ENCODE results near the gene KLHL36.

KLHL36 gene

DNA sequence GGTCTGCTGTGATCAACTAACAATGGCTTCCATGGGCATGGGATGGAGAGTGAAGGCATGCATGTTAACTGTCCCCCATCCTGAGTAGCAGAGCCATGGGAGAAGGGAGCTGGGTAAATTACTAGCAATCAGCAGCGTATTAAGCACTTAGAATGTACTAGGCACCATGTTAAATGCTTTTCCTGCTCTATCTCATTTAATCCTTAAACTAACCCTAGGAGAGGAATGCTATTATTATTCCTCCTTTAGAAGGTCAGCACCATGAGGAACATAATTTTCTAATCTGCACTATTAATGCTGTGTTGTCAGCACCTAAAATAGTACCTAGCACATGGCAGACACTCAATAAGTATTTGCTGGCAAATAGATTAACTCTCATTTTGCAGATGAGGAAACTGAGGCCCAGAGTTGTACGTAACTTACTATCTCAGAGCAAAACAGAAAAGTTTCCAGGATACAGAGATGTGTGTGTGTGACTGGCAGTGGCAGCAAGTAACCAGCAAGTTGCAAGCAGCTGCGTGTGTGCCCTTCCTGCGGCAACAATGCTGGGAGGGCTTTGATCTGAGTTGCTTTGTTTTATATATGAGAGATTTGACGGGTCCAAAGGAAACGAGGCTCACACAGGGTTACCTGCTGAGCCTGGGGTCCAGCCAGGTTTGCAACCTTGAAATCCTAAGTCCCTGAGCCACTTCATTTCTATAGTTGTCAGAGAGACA, 6.5 kb upstream of the KLHL36 start:
- peak overlapping the region in 1 of 2 donors; percentile 43 for H3K27ac ChIP-seq (ENCODE audit: low read depth in 2 of 2, low read length in 2 of 2)

GRCh38 chr16:84643180-84643583, 5.1 kb upstream of the KLHL36 start:
- no peaks in the 10 kb centered on the region for H3K9me3 ChIP-seq (ENCODE audit: control insufficient read depth in 2 of 2, low read length in 2 of 2)
- H3K36me3 ChIP-seq (ENCODE audit: control insufficient read depth in 2 of 2, insufficient read depth in 2 of 2, low read length in 2 of 2) = no peaks in the 10 kb centered on the region
- no peak overlapping the region for H3K27ac ChIP-seq (ENCODE audit: low read depth in 2 of 2, low read length in 2 of 2)
- no peak overlapping the region for H3K4me3 ChIP-seq (ENCODE audit: low read length in 2 of 2)
- H3K9ac ChIP-seq (ENCODE audit: low read depth in 1 of 2, low read length in 2 of 2) = no peak overlapping the region
- H3K4me1 ChIP-seq (ENCODE audit: control insufficient read depth in 2 of 2, insufficient read depth in 2 of 2, low read length in 2 of 2) = peaks cover 8 to 18% of the 10 kb centered on the region in 2 donors
- H3K27me3 ChIP-seq (ENCODE audit: control insufficient read depth in 2 of 2, insufficient read depth in 2 of 2, low read length in 2 of 2) = no peaks in the 10 kb centered on the region

More for the DNA sequence above, 6.5 kb upstream of the KLHL36 start:
- peaks cover 3 to 13% of the 10 kb centered on the region in 2 donors for H3K4me1 ChIP-seq (ENCODE audit: control insufficient read depth in 2 of 2, insufficient read depth in 2 of 2, low read length in 2 of 2)
- no peaks in the 10 kb centered on the region for H3K9me3 ChIP-seq (ENCODE audit: control insufficient read depth in 2 of 2, low read length in 2 of 2)
- no peaks in the 10 kb centered on the region for H3K36me3 ChIP-seq (ENCODE audit: control insufficient read depth in 2 of 2, insufficient read depth in 2 of 2, low read length in 2 of 2)
- peak overlapping the region in 1 of 2 donors; percentile 54 for H3K4me3 ChIP-seq (ENCODE audit: low read length in 2 of 2)
- H3K27me3 ChIP-seq (ENCODE audit: control insufficient read depth in 2 of 2, insufficient read depth in 2 of 2, low read length in 2 of 2) = no peaks in the 10 kb centered on the region
- H3K9ac ChIP-seq (ENCODE audit: low read depth in 1 of 2, low read length in 2 of 2) = no peak overlapping the region

DNA sequence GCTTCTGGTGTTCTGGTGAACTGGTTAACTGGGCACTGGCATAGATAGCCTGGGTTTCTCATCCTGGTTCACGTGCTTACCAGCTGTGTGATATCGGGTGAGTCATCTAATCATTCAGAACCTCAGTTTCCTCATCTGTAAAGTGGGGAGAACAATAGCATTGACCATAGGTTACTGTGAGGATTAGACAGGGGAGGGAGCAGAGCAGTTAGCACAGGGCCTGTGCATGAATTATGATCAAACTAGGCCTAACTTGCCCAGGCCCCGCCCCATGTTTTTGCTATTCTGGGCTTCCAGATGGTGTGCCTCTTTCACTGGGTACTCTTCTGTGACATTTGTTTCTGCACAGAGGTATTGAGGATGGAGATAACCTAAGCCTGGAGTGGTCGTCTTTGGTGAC, 4.6 kb upstream of the KLHL36 start:
- Histone ChIP-seq H3K4me3 (ENCODE audit: low read length in 2 of 2) (no peak overlapping the region), H3K9me3 (ENCODE audit: control insufficient read depth in 2 of 2, low read length in 2 of 2) (no peaks in the 10 kb centered on the region), H3K36me3 (ENCODE audit: control insufficient read depth in 2 of 2, insufficient read depth in 2 of 2, low read length in 2 of 2) (no peaks in the 10 kb centered on the region), H3K27ac (ENCODE audit: low read depth in 2 of 2, low read length in 2 of 2) (no peak overlapping the region), H3K9ac (ENCODE audit: low read depth in 1 of 2, low read length in 2 of 2) (no peak overlapping the region), H3K27me3 (ENCODE audit: control insufficient read depth in 2 of 2, insufficient read depth in 2 of 2, low read length in 2 of 2) (no peaks in the 10 kb centered on the region), H3K4me1 (ENCODE audit: control insufficient read depth in 2 of 2, insufficient read depth in 2 of 2, low read length in 2 of 2) (peaks cover 8 to 18% of the 10 kb centered on the region in 2 donors)

- H3K9me3 ChIP-seq (ENCODE audit: control insufficient read depth in 2 of 2, low read length in 2 of 2) = no peaks in the 10 kb centered on the region
- peak overlapping the region; percentile 38 to 58 for H3K27ac ChIP-seq (ENCODE audit: low read depth in 2 of 2, low read length in 2 of 2)
- H3K4me1 ChIP-seq (ENCODE audit: control insufficient read depth in 2 of 2, insufficient read depth in 2 of 2, low read length in 2 of 2) = peaks cover 5 to 14% of the 10 kb centered on the region in 2 donors
- peak overlapping the region; percentile 70 to 74 for H3K9ac ChIP-seq (ENCODE audit: low read depth in 1 of 2, low read length in 2 of 2)
- H3K36me3 ChIP-seq (ENCODE audit: control insufficient read depth in 2 of 2, insufficient read depth in 2 of 2, low read length in 2 of 2) = peaks cover 8 to 20% of the 10 kb centered on the region in 2 donors
- peak overlapping the region; percentile 77 to 85 for H3K4me3 ChIP-seq (ENCODE audit: low read length in 2 of 2)
- no peaks in the 10 kb centered on the region for H3K27me3 ChIP-seq (ENCODE audit: control insufficient read depth in 2 of 2, insufficient read depth in 2 of 2, low read length in 2 of 2)
Measured at GRCh38 chr16:84648595-84649510, 542 bp downstream of the KLHL36 start.

DNA sequence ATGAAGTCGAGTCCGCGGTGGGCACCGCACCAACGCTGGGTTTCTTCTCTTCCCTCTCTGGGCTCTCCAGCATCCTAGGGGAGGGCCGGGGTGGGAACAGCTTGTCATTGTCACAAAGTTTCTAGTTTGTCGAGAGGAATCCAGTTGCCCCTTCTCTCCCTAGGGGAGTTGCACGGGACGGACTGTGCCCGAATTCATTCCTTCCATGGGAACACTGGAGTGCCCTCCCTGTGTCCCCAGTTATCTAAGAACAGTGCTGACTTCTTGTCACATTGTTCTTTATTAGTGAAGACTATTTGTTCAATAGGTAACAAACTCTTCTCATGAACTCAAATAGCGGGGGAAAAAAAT, 1.2 kb downstream of the KLHL36 start:
- peaks cover 5 to 14% of the 10 kb centered on the region in 2 donors for H3K4me1 ChIP-seq (ENCODE audit: control insufficient read depth in 2 of 2, insufficient read depth in 2 of 2, low read length in 2 of 2)
- H3K27me3 ChIP-seq (ENCODE audit: control insufficient read depth in 2 of 2, insufficient read depth in 2 of 2, low read length in 2 of 2) = no peaks in the 10 kb centered on the region
- H3K9ac ChIP-seq (ENCODE audit: low read depth in 1 of 2, low read length in 2 of 2) = peak overlapping the region in 1 of 2 donors; percentile 73
- H3K27ac ChIP-seq (ENCODE audit: low read depth in 2 of 2, low read length in 2 of 2) = no peak overlapping the region
- peaks cover 10 to 20% of the 10 kb centered on the region in 2 donors for H3K36me3 ChIP-seq (ENCODE audit: control insufficient read depth in 2 of 2, insufficient read depth in 2 of 2, low read length in 2 of 2)
- peak overlapping the region; percentile 77 to 85 for H3K4me3 ChIP-seq (ENCODE audit: low read length in 2 of 2)
- H3K9me3 ChIP-seq (ENCODE audit: control insufficient read depth in 2 of 2, low read length in 2 of 2) = no peaks in the 10 kb centered on the region

GRCh38 chr16:84650062-84650991, 2.0 kb downstream of the KLHL36 start:
- Histone ChIP-seq H3K4me1 (ENCODE audit: control insufficient read depth in 2 of 2, insufficient read depth in 2 of 2, low read length in 2 of 2) (peaks cover 5 to 14% of the 10 kb centered on the region in 2 donors), H3K27ac (ENCODE audit: low read depth in 2 of 2, low read length in 2 of 2) (no peak overlapping the region), H3K36me3 (ENCODE audit: control insufficient read depth in 2 of 2, insufficient read depth in 2 of 2, low read length in 2 of 2) (peaks cover 13 to 23% of the 10 kb centered on the region in 2 donors), H3K27me3 (ENCODE audit: control insufficient read depth in 2 of 2, insufficient read depth in 2 of 2, low read length in 2 of 2) (no peaks in the 10 kb centered on the region), H3K9me3 (ENCODE audit: control insufficient read depth in 2 of 2, low read length in 2 of 2) (no peaks in the 10 kb centered on the region), H3K4me3 (ENCODE audit: low read length in 2 of 2) (no peak overlapping the region), H3K9ac (ENCODE audit: low read depth in 1 of 2, low read length in 2 of 2) (no peak overlapping the region)

DNA sequence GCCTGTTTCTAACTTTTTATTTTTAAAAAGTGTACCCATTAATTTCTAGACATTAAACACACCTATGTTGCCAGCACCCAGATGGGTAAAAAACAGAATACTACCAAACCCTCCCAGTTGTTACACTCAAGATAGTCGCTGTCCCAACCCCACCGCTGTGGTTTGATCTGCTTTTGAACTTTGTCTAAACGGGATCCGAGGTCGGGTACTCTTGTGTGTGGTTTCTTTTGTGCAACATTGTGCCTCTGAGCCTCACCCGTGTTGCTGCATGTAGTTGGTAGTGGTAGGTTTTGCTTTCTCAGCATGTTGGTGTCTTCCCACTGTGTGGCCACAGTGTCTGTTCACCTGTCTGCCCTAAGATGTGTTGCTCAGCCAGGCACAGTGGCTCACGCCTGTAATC, 4.3 kb downstream of the KLHL36 start:
- Histone ChIP-seq H3K4me1 (ENCODE audit: control insufficient read depth in 2 of 2, insufficient read depth in 2 of 2, low read length in 2 of 2) (peaks cover 3 to 14% of the 10 kb centered on the region in 2 donors), H3K36me3 (ENCODE audit: control insufficient read depth in 2 of 2, insufficient read depth in 2 of 2, low read length in 2 of 2) (peaks cover 23 to 32% of the 10 kb centered on the region in 2 donors)

DNA sequence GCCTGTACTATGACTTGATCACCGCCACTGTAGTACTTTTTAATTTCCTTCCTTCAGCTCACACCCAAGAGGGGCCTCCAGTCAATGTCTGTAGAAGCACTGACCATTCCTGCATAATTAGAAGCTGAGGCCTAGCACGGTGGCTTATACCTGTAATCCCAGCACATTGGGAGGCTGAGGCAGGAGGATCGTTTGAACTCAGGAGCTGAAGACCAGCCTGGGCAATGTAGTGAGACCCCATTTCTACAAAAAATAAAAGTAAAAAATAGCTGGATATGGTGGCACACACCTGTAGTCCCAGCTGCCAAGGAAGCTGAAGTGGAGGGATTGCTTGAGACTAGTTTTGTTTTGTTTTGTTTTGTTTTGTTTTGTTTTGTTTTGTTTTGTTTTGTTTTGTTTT, 5.9 kb downstream of the KLHL36 start:
- Histone ChIP-seq H3K36me3 (ENCODE audit: control insufficient read depth in 2 of 2, insufficient read depth in 2 of 2, low read length in 2 of 2) (peaks cover 39 to 47% of the 10 kb centered on the region in 2 donors), H3K9ac (ENCODE audit: low read depth in 1 of 2, low read length in 2 of 2) (no peak overlapping the region), H3K27ac (ENCODE audit: low read depth in 2 of 2, low read length in 2 of 2) (no peak overlapping the region), H3K4me1 (ENCODE audit: control insufficient read depth in 2 of 2, insufficient read depth in 2 of 2, low read length in 2 of 2) (peaks cover 0 to 6% of the 10 kb centered on the region in 2 donors), H3K27me3 (ENCODE audit: control insufficient read depth in 2 of 2, insufficient read depth in 2 of 2, low read length in 2 of 2) (no peaks in the 10 kb centered on the region), H3K4me3 (ENCODE audit: low read length in 2 of 2) (no peak overlapping the region), H3K9me3 (ENCODE audit: control insufficient read depth in 2 of 2, low read length in 2 of 2) (no peaks in the 10 kb centered on the region)

More for the DNA sequence above, 4.3 kb downstream of the KLHL36 start:
- Histone ChIP-seq H3K9me3 (ENCODE audit: control insufficient read depth in 2 of 2, low read length in 2 of 2) (no peaks in the 10 kb centered on the region), H3K27me3 (ENCODE audit: control insufficient read depth in 2 of 2, insufficient read depth in 2 of 2, low read length in 2 of 2) (no peaks in the 10 kb centered on the region), H3K27ac (ENCODE audit: low read depth in 2 of 2, low read length in 2 of 2) (no peak overlapping the region), H3K4me3 (ENCODE audit: low read length in 2 of 2) (no peak overlapping the region), H3K9ac (ENCODE audit: low read depth in 1 of 2, low read length in 2 of 2) (no peak overlapping the region)

- H3K9me3 ChIP-seq (ENCODE audit: control insufficient read depth in 2 of 2, low read length in 2 of 2) = no peaks in the 10 kb centered on the region
- H3K36me3 ChIP-seq (ENCODE audit: control insufficient read depth in 2 of 2, insufficient read depth in 2 of 2, low read length in 2 of 2) = peaks cover 46 to 54% of the 10 kb centered on the region in 2 donors
- H3K27ac ChIP-seq (ENCODE audit: low read depth in 2 of 2, low read length in 2 of 2) = no peak overlapping the region
- no peak overlapping the region for H3K9ac ChIP-seq (ENCODE audit: low read depth in 1 of 2, low read length in 2 of 2)
- no peaks in the 10 kb centered on the region for H3K27me3 ChIP-seq (ENCODE audit: control insufficient read depth in 2 of 2, insufficient read depth in 2 of 2, low read length in 2 of 2)
- peaks cover 0 to 1% of the 10 kb centered on the region in 2 donors for H3K4me1 ChIP-seq (ENCODE audit: control insufficient read depth in 2 of 2, insufficient read depth in 2 of 2, low read length in 2 of 2)
- no peak overlapping the region for H3K4me3 ChIP-seq (ENCODE audit: low read length in 2 of 2)
Measured at GRCh38 chr16:84654998-84655397, 6.7 kb downstream of the KLHL36 start.

All from mucosa of rectum (tissue), 2 donors.